ENCODE data around the gene CDH16. TPM values are rescaled to one million over a fixed set of nuclear protein-coding genes. Genes with fewer than 3 reads are reported as not detected.

The CDH16 gene
- total and polyA plus RNA-seq, 2 of the 13 experiments (the other 11 are each of a cell fraction or from before 2014, with no cell fraction given) = 2.7 to 3.9 TPM

- 53% methylated on average over 7 of the region's 7 CpGs for WGBS (ENCODE audit: low lambda C conversion rate)
- no TSS peak for BruUV-seq (replicated peaks)
- H3K9me3 ChIP-seq (ENCODE audit: low read length) = 0 out of 2 replicates have a peak, but pooled peaks cover 4% of the 10 kb centered on the region
- H3K9ac ChIP-seq (ENCODE audit: insufficient read depth, low read depth, low read length) = no peak overlapping the region
- in situ Hi-C loops (cut with HindIII; ENCODE audit: extremely low pct_ligation_motif_present, low pct_unique_long_range_greater_than_20kb) (no loop called here), intact Hi-C loops (cut with micrococcal nuclease; ENCODE audit: unreplicated experiment) (no loop called here)
- no peaks in the 10 kb centered on the region; the same call in 1 of the 2 replicates for H4K20me1 ChIP-seq (ENCODE audit: insufficient read depth, low read length)
- peaks cover 4 to 24% of the 10 kb centered on the region in 2 experiments; a peak in 4 of 5 replicates for H3K27me3 ChIP-seq (ENCODE audit: control insufficient read depth in 1 of 2, insufficient read depth in 2 of 2, low read length in 2 of 2)
- H3K4me3 ChIP-seq (replicated peaks in 1 of 3; ENCODE audit: insufficient read depth in 1 of 3, low read depth in 2 of 3, low read length in 3 of 3) = no peak overlapping the region
- no peak overlapping the region for H3K27ac ChIP-seq (ENCODE audit: extremely low read length, insufficient read depth, low read length)
- ATAC-seq (no peak), DNase-seq (ENCODE audit: low spot score) (no peak), FAIRE-seq (no peak)
- CTCF ChIA-PET (ENCODE audit: low intra/inter-chr PET ratio, low total read pairs) = interaction anchor here (1.5 to 2.1 kb wide), 2 partner anchors 51 to 239 kb away, joined by 6 to 17 read pairs; no protein-coding TSS in a partner anchor
- H3K4me2 ChIP-seq (ENCODE audit: low read depth, low read length) = no peak overlapping the region
- TF ChIP-seq, protein P1, sequence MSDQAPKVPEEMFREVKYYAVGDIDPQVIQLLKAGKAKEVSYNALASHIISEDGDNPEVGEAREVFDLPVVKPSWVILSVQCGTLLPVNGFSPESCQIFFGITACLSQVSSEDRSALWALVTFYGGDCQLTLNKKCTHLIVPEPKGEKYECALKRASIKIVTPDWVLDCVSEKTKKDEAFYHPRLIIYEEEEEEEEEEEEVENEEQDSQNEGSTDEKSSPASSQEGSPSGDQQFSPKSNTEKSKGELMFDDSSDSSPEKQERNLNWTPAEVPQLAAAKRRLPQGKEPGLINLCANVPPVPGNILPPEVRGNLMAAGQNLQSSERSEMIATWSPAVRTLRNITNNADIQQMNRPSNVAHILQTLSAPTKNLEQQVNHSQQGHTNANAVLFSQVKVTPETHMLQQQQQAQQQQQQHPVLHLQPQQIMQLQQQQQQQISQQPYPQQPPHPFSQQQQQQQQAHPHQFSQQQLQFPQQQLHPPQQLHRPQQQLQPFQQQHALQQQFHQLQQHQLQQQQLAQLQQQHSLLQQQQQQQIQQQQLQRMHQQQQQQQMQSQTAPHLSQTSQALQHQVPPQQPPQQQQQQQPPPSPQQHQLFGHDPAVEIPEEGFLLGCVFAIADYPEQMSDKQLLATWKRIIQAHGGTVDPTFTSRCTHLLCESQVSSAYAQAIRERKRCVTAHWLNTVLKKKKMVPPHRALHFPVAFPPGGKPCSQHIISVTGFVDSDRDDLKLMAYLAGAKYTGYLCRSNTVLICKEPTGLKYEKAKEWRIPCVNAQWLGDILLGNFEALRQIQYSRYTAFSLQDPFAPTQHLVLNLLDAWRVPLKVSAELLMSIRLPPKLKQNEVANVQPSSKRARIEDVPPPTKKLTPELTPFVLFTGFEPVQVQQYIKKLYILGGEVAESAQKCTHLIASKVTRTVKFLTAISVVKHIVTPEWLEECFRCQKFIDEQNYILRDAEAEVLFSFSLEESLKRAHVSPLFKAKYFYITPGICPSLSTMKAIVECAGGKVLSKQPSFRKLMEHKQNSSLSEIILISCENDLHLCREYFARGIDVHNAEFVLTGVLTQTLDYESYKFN (CRISPR knock-in tag; conservative IDR thresholded peaks at IDR 0.05) = 0 out of 2 replicates have a peak, but pooled peaks have one; percentile 7
- TF ChIP-seq WIZ (CRISPR knock-in tag; IDR thresholded peaks at IDR 0.05) (no peak), ZNF737 (CRISPR knock-in tag; IDR thresholded peaks at IDR 0.05; ENCODE audit: borderline replicate concordance) (0 out of 2 replicates have a peak, but pooled peaks have one; percentile 39)
- peaks cover 34% of the 10 kb centered on the region for H3K4me1 ChIP-seq (ENCODE audit: insufficient read depth, low read length)
- POLR2A ChIA-PET = no interaction called here
- no peak overlapping the region for H2AFZ ChIP-seq (ENCODE audit: low read length)
- peaks cover 8 to 24% of the 10 kb centered on the region in 2 experiments; a peak in 4 of 5 replicates for H3K36me3 ChIP-seq (replicated peaks in 1 of 2; ENCODE audit: control insufficient read depth in 1 of 2, insufficient read depth in 2 of 2, low read length in 2 of 2)
- H3K79me2 ChIP-seq (ENCODE audit: insufficient read depth, low read length) = no peaks in the 10 kb centered on the region
Observed at GRCh38 chr16:66946541-66946940, 27.9 kb upstream of the CDH16 start.

DNA sequence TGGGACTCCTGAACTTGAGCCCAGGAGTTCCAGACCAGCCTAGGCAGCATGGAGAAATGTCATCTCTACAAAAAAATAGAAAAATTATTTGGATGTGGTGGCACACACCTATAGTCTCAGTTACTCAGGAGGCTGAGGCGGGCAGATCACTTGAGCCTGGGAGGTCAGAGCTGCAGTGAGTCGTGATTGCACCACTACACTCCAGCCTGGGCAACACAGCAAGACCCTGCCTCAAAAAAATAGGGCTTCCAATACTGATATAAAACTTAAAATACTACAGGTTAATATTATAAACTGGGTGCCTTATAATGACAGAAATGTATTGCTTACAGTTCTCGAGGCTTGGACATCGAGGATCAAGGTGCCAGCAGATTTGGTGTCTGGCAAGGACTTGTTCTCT is 27.3 kb upstream of the CDH16 start:
- ChIA-PET CTCF (ENCODE audit: low intra/inter-chr PET ratio, low total read pairs) (no interaction called here), POLR2A (no interaction called here)
- WGBS (ENCODE audit: low lambda C conversion rate) = 87% methylated on average over 4 of the region's 4 CpGs
- peaks cover 14 to 30% of the 10 kb centered on the region in 2 experiments; a peak in 4 of 5 replicates for H3K36me3 ChIP-seq (replicated peaks in 1 of 2; ENCODE audit: control insufficient read depth in 1 of 2, insufficient read depth in 2 of 2, low read length in 2 of 2)
- FAIRE-seq = no peak
- H3K9ac ChIP-seq (ENCODE audit: insufficient read depth, low read depth, low read length) = no peak overlapping the region
- intact Hi-C loops (cut with micrococcal nuclease; ENCODE audit: unreplicated experiment) = no loop called here
- no peak overlapping the region for H3K27ac ChIP-seq (ENCODE audit: extremely low read length, insufficient read depth, low read length)
- in situ Hi-C loops (cut with HindIII; ENCODE audit: extremely low pct_ligation_motif_present, low pct_unique_long_range_greater_than_20kb) = no loop called here
- no peak overlapping the region for H2AFZ ChIP-seq (ENCODE audit: low read length)
- H3K4me3 ChIP-seq (replicated peaks in 1 of 3; ENCODE audit: insufficient read depth in 1 of 3, low read depth in 2 of 3, low read length in 3 of 3) = no peak overlapping the region
- no peaks in the 10 kb centered on the region; the same call in 1 of the 2 replicates for H4K20me1 ChIP-seq (ENCODE audit: insufficient read depth, low read length)
- no peak for TF ChIP-seq ZNF678 (CRISPR knock-in tag; IDR thresholded peaks at IDR 0.05)
- TF ChIP-seq POLR2A (IDR thresholded peaks at IDR 0.05; ENCODE audit: insufficient read depth in 1 of 2, low read depth in 2 of 2, low read length in 2 of 2) = peak in 1 of 2 experiments; percentile 12; a peak in 1 of 4 replicates
- TF ChIP-seq, protein P2, sequence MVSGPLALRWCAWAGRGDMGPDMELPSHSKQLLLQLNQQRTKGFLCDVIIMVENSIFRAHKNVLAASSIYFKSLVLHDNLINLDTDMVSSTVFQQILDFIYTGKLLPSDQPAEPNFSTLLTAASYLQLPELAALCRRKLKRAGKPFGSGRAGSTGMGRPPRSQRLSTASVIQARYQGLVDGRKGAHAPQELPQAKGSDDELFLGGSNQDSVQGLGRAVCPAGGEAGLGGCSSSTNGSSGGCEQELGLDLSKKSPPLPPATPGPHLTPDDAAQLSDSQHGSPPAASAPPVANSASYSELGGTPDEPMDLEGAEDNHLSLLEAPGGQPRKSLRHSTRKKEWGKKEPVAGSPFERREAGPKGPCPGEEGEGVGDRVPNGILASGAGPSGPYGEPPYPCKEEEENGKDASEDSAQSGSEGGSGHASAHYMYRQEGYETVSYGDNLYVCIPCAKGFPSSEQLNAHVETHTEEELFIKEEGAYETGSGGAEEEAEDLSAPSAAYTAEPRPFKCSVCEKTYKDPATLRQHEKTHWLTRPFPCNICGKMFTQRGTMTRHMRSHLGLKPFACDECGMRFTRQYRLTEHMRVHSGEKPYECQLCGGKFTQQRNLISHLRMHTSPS (CRISPR knock-in tag; IDR thresholded peaks at IDR 0.05; ENCODE audit: low read depth) = no peak
- TF ChIP-seq, protein P3, sequence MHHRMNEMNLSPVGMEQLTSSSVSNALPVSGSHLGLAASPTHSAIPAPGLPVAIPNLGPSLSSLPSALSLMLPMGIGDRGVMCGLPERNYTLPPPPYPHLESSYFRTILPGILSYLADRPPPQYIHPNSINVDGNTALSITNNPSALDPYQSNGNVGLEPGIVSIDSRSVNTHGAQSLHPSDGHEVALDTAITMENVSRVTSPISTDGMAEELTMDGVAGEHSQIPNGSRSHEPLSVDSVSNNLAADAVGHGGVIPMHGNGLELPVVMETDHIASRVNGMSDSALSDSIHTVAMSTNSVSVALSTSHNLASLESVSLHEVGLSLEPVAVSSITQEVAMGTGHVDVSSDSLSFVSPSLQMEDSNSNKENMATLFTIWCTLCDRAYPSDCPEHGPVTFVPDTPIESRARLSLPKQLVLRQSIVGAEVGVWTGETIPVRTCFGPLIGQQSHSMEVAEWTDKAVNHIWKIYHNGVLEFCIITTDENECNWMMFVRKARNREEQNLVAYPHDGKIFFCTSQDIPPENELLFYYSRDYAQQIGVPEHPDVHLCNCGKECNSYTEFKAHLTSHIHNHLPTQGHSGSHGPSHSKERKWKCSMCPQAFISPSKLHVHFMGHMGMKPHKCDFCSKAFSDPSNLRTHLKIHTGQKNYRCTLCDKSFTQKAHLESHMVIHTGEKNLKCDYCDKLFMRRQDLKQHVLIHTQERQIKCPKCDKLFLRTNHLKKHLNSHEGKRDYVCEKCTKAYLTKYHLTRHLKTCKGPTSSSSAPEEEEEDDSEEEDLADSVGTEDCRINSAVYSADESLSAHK (CRISPR knock-in tag; IDR thresholded peaks at IDR 0.05; ENCODE audit: borderline replicate concordance) = no peak
- peak; percentile 16; the same call in 1 of the 2 replicates for TF ChIP-seq SSRP1 (CRISPR knock-in tag; IDR thresholded peaks at IDR 0.05)
- TF ChIP-seq ZNF121 (CRISPR knock-in tag; IDR thresholded peaks at IDR 0.05) = peak; percentile 78; the same call in 1 of the 2 replicates
- TF ChIP-seq ATM (IDR thresholded peaks at IDR 0.05; ENCODE audit: borderline replicate concordance) = no peak
- H3K79me2 ChIP-seq (ENCODE audit: insufficient read depth, low read length) = no peaks in the 10 kb centered on the region
- H3K4me1 ChIP-seq (ENCODE audit: insufficient read depth, low read length) = peaks cover 34% of the 10 kb centered on the region
- no peak for ATAC-seq
- no peak for DNase-seq (ENCODE audit: low spot score)
- H3K9me3 ChIP-seq (ENCODE audit: low read length) = no peaks in the 10 kb centered on the region
- no peak overlapping the region for H3K4me2 ChIP-seq (ENCODE audit: low read depth, low read length)
- peaks cover 4 to 24% of the 10 kb centered on the region in 2 experiments; a peak in 4 of 5 replicates for H3K27me3 ChIP-seq (ENCODE audit: control insufficient read depth in 1 of 2, insufficient read depth in 2 of 2, low read length in 2 of 2)
- BruUV-seq (replicated peaks) = no TSS peak

Data from HepG2 (cell line).